Vagina (tissue), 2 donors: ENCODE measurements around the gene IFT43. TPM values are rescaled to one million over a fixed set of nuclear protein-coding genes. Genes with fewer than 3 reads are reported as not detected.

Source experiments
- DNase-seq, 2 donors: peaks; one replicate each; pipeline ENCODE4 v3.0.0-alpha.2; 2017; ENCODE audit errors: extremely low spot score in 2 of 2
- H3K27ac ChIP-seq: fragments of 200-600 bp; sonication (generic); one replicate; pipeline ENCODE4 v1.5.1; 2019
- H3K27me3 ChIP-seq: fragments of 200-600 bp; sonication (generic); one replicate; pipeline ENCODE4 v1.5.1; 2019
- H3K36me3 ChIP-seq, 2 donors: fragments of 200-600 bp; sonication (generic); one replicate each; pipeline ENCODE4 v1.5.1; 2017 to 2019
- H3K4me1 ChIP-seq: fragments of 200-600 bp; sonication (generic); one replicate; pipeline ENCODE4 v1.5.1; 2019
- H3K4me3 ChIP-seq, 2 donors: fragments of 200-600 bp; sonication (generic); 1 replicate in 1 of 2; 2 replicates in 1 of 2; pipeline ENCODE4 v1.5.1; 2016 to 2019
- H3K9me3 ChIP-seq: fragments of 200-600 bp; sonication (generic); one replicate; pipeline ENCODE4 v1.5.1; 2019
- POLR2A ChIP-seq, 2 donors: fragments of 450-650 bp; IDR thresholded peaks; one replicate each; pipeline ENCODE4 v1.6.1; 2017; ENCODE audit warnings: antibody characterized with exemption in 2 of 2, mild to moderate bottlenecking in 2 of 2, moderate library complexity in 2 of 2
- POLR2AphosphoS5 ChIP-seq, 2 donors: sonication (generic); formaldehyde crosslinking; IDR thresholded peaks; one replicate each; pipeline ENCODE4 v1.9.0; 2017; ENCODE audit warnings: antibody characterized with exemption in 2 of 2, mild to moderate bottlenecking in 2 of 2, low read depth in 1 of 2; ENCODE audit not compliant: insufficient read depth in 1 of 2
- intact Hi-C: fragments of 100-400 bp; cut with DNase I; formaldehyde crosslinking; loops from one replicate; pipeline ENCODE4 v1.15.1; 2023
- total RNA-seq: library from RNA; depleted of rRNA; stranded (reverse); fragments of >200 nt; gene quantifications from one replicate; pipeline ENCODE4 v1.2.3, GENCODE V29; 2016
- TF ChIP-seq, protein P1 (sequence below), 3 experiments: fragments of 450-650 bp in 2 of 3; fragments of 200-600 bp in 1 of 3; sonication (generic) in 1 of 3; IDR thresholded peaks; one replicate each; pipeline ENCODE4 v1.5.1; 2017 to 2019; ENCODE audit warnings: antibody characterized with exemption in 3 of 3, mild to moderate bottlenecking in 2 of 3, moderate library complexity in 2 of 3

The IFT43 gene
- total RNA-seq, 1 donor from 2014 or later, result 47.4 TPM

DNA sequence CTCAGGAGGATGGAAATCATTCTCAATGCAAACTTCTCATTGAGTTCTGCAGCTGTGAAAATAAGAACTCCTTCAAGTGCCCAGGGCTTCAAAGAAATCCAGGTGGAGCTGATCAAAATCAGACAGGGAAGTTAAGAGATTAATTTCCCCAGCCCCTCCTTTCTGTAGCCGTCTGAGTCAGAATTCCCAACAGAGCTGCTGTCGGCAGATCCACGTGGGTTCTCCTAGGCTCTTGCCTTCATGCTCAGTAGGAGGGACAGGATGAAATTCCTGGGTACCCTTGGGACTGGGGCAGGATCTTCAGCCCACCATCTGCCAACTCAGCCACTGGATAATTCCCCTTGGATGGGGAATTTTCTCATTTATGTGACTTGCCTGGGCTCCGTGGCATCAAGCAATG lies 17.1 kb upstream of the IFT43 start:
- no peak for DNase-seq
- Histone ChIP-seq H3K27me3 (no peaks in the 10 kb centered on the region), H3K9me3 (no peaks in the 10 kb centered on the region), H3K27ac (peak overlapping the region; percentile 15), H3K36me3 (peaks cover 0 to 34% of the 10 kb centered on the region in 2 donors), H3K4me1 (peaks cover 8% of the 10 kb centered on the region), H3K4me3 (no peak overlapping the region)
- TF ChIP-seq, protein P1, sequence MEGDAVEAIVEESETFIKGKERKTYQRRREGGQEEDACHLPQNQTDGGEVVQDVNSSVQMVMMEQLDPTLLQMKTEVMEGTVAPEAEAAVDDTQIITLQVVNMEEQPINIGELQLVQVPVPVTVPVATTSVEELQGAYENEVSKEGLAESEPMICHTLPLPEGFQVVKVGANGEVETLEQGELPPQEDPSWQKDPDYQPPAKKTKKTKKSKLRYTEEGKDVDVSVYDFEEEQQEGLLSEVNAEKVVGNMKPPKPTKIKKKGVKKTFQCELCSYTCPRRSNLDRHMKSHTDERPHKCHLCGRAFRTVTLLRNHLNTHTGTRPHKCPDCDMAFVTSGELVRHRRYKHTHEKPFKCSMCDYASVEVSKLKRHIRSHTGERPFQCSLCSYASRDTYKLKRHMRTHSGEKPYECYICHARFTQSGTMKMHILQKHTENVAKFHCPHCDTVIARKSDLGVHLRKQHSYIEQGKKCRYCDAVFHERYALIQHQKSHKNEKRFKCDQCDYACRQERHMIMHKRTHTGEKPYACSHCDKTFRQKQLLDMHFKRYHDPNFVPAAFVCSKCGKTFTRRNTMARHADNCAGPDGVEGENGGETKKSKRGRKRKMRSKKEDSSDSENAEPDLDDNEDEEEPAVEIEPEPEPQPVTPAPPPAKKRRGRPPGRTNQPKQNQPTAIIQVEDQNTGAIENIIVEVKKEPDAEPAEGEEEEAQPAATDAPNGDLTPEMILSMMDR (IDR thresholded peaks at IDR 0.05), result no peak
- TF ChIP-seq POLR2AphosphoS5 (IDR thresholded peaks at IDR 0.05; ENCODE audit: insufficient read depth in 1 of 2, low read depth in 1 of 2) (no peak), POLR2A (IDR thresholded peaks at IDR 0.05) (no peak)
- intact Hi-C loops, result no loop called here

- no peak overlapping the region for H3K4me3 ChIP-seq
- TF ChIP-seq POLR2AphosphoS5 (IDR thresholded peaks at IDR 0.05; ENCODE audit: insufficient read depth in 1 of 2, low read depth in 1 of 2), result no peak
- TF ChIP-seq, protein P1 (IDR thresholded peaks at IDR 0.05), result no peak
- TF ChIP-seq POLR2A (IDR thresholded peaks at IDR 0.05), result no peak
- peaks cover 0 to 32% of the 10 kb centered on the region in 2 donors for H3K36me3 ChIP-seq
- H3K27ac ChIP-seq, result peak overlapping the region; percentile 15
- no peaks in the 10 kb centered on the region for H3K27me3 ChIP-seq
- H3K9me3 ChIP-seq, result no peaks in the 10 kb centered on the region
- no peak for DNase-seq
- intact Hi-C loops, result no loop called here
- H3K4me1 ChIP-seq, result peaks cover 8% of the 10 kb centered on the region
Observed at GRCh38 chr14:75969126-75969525, 16.4 kb upstream of the IFT43 start.

DNA sequence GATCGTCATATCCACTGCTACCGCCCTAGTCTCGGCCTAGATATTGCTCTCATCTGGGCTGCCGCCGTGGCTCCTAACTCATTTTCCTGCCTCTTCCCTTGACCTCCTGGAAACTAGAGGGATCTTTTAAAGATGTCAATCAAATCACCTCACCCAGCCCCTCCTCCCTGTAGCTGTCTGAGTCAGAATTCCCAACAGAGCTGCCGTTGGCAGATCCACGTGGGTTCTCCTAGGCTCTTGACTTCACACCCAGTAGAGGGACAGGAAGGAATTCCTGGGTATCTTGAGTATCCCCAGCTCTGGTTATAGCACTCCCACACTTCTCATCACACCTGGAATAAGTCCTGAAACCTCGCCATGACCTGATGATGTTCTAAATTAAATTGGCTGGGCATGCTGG lies 15.7 kb upstream of the IFT43 start:
- Histone ChIP-seq H3K9me3 (no peaks in the 10 kb centered on the region), H3K27me3 (no peaks in the 10 kb centered on the region), H3K4me1 (peaks cover 8% of the 10 kb centered on the region), H3K4me3 (no peak overlapping the region), H3K36me3 (peaks cover 0 to 26% of the 10 kb centered on the region in 2 donors), H3K27ac (no peak overlapping the region)
- no peak for DNase-seq
- TF ChIP-seq POLR2A (IDR thresholded peaks at IDR 0.05) (no peak), POLR2AphosphoS5 (IDR thresholded peaks at IDR 0.05; ENCODE audit: insufficient read depth in 1 of 2, low read depth in 1 of 2) (no peak)
- TF ChIP-seq, protein P1 (IDR thresholded peaks at IDR 0.05), result no peak
- intact Hi-C loops, result loop anchor here (10.0 kb wide), 1 partner anchor 65 kb away; no protein-coding TSS in a partner anchor

DNA sequence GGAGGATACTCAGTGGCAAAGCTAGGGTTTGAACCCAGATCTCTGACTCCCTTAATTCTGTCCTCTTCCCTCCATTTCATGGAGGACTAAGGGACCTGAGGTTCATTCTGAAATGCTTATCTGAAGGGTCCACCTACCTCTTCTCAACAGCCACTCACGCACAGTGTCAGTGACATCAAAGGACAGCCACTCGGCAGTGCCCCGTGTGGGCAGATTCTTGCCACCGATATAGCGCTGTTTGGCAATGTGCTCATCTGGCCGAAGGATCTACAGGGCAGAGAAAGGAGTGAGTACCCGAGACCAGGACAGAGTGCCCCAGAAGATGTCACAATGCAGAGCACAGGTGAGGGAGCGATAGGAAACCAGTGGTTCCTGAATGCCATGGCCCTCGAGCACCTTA lies 14.6 kb upstream of the IFT43 start:
- no peak for DNase-seq
- intact Hi-C loops, result loop anchor here (10.0 kb wide), 1 partner anchor 66 kb away; no protein-coding TSS in a partner anchor

DNA sequence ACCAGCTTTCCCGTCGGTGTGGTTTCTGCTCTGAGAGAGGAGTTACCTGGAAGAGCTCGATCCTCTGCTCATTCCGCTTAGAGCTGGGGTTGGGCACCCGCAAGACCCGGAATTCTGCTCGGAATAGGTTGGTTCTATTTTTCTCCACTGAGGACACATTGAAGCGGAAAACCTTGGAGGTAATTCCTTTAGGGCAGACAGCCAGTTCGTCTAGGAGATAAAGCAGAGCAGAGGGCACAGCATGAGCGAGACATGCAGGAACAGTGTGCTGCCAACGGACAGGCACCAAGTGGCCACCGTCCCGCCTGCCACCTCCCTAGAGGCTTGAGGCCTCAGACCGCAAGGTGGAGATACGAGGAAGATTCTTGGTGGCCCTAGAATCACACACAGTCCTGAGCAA lies 14.1 kb upstream of the IFT43 start:
- H3K27ac ChIP-seq, result no peak overlapping the region
- intact Hi-C loops, result loop anchor here (10.0 kb wide), 1 partner anchor 67 kb away; no protein-coding TSS in a partner anchor
- TF ChIP-seq, protein P1 (IDR thresholded peaks at IDR 0.05), result no peak
- no peak for TF ChIP-seq POLR2AphosphoS5 (IDR thresholded peaks at IDR 0.05; ENCODE audit: insufficient read depth in 1 of 2, low read depth in 1 of 2)
- TF ChIP-seq POLR2A (IDR thresholded peaks at IDR 0.05), result no peak
- H3K36me3 ChIP-seq, result peaks cover 0 to 11% of the 10 kb centered on the region in 2 donors
- peaks cover 8% of the 10 kb centered on the region for H3K4me1 ChIP-seq
- H3K4me3 ChIP-seq, result no peak overlapping the region
- DNase-seq, result no peak
- H3K9me3 ChIP-seq, result no peaks in the 10 kb centered on the region
- H3K27me3 ChIP-seq, result no peaks in the 10 kb centered on the region

More for the DNA sequence above, 14.6 kb upstream of the IFT43 start:
- Histone ChIP-seq H3K4me3 (no peak overlapping the region), H3K36me3 (peaks cover 0 to 16% of the 10 kb centered on the region in 2 donors), H3K9me3 (no peaks in the 10 kb centered on the region), H3K27ac (no peak overlapping the region), H3K27me3 (no peaks in the 10 kb centered on the region), H3K4me1 (peaks cover 8% of the 10 kb centered on the region)
- no peak for TF ChIP-seq POLR2AphosphoS5 (IDR thresholded peaks at IDR 0.05; ENCODE audit: insufficient read depth in 1 of 2, low read depth in 1 of 2)
- TF ChIP-seq POLR2A (IDR thresholded peaks at IDR 0.05), result no peak
- TF ChIP-seq, protein P1 (IDR thresholded peaks at IDR 0.05), result no peak
